NCI-H460 (cell line): ENCODE data around the gene CACNA1C. TPM values are rescaled to one million over a fixed set of nuclear protein-coding genes. Genes with fewer than 3 reads are reported as not detected.

Source experiments
- DNase-seq: peaks from one replicate; pipeline ENCODE4 v3.0.0-alpha.2; 2016; ENCODE audit warnings: low read depth; ENCODE audit errors: extremely low read depth
- total RNA-seq: library from RNA; depleted of rRNA; stranded (reverse); fragments of >200 nt; shearing (Covaris generic); gene quantifications from 2 replicates; pipeline ENCODE4 v1.2.3, GENCODE V29; 2014

The CACNA1C gene
- total RNA-seq, 1 experiment from 2014 or later = 0.37 TPM

- DNase-seq = peak; percentile 60
Observed at GRCh38 chr12:2034633-2035430, 18.0 kb upstream of the CACNA1C start.

DNA sequence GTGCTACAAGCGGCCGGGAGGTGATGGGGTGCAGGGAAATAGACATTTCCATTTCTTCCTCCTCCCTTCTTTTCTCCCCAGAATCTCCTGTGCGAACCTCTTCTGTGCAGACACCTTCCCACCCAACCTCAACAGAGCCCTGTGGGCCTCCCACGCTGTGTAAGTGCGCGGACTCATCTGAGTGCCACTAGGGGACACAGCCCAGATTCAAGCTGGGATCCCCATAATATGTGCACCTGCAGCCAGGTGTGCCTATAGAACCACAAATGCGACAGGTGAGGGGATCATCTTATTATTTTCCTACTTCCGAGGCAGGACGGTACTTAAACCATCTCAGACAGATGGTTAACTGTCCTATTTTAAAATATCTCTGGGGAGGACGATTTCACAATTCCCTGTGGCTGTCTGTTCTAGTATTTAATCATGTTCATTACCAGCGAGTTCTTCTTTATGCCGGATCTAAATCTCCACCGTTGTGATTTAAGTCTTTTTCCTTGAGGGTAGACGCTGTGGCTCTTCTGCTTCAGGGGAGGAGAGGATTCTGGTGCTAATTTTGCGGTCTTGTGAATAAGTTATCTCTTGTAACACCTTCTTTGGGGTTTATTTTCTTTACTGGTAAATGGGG is 17.2 kb upstream of the CACNA1C start:
- DNase-seq = no peak

- DNase-seq = no peak
Observed at GRCh38 chr12:2039034-2039433, 13.8 kb upstream of the CACNA1C start.

DNA sequence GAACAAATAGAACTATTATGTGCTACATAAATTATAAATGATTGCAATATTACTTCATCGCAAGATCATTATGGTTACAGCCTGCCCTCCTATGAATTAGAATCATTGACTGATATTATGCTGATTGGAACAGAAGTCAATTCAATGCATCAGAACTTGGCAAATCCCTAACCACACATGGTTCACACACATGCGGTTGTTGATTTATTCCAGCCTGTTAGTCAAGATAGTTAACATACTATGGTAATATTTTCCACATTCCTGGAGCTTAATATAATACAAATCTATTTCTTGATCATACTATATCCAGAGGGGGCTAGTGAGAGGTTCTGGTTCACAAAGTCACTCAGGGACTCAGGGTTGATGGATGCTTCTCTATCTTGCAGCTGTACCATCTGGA is 9.7 kb upstream of the CACNA1C start:
- no peak for DNase-seq

DNA sequence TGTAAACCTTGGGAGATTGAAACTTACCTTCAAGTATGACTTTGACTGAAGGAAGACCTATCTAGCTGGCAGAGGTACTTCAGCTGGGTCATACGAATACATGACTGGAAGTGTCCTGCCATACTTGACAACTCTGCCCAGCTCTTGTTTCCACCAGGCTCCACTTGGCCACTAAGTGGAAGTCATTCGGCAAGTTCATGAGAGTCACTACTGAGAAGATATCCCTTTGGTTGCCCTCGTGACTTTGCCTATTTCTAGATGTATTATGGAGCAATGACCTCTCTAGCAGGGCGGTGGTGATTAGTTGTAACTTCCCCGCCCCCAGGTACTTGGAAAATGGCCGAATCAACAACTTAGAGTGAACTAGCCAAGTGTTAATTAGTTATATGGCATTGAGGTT is 8.6 kb upstream of the CACNA1C start:
- DNase-seq = no peak

- DNase-seq = no peak
Observed at GRCh38 chr12:2046957-2047356, 5.8 kb upstream of the CACNA1C start.

DNA sequence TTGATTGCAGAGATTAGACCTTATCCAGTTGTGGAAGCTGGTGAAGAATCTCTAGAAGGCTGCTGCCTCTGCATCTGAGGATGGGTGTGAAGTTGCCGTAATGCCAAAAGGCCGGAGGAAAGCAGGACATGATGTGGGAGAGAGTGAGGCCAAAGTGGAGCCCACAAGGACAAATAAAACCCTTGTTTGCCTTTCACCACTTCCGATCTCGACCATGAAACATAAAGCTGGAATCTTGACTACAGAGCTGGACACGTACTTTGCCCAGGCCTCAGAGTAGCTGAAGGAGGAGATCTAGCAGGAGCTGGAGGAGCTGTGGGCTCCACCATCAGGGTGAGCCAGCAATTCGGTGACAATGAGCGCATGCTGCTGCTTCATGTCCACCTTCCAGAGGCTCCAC is 5.0 kb upstream of the CACNA1C start:
- no peak for DNase-seq

DNA sequence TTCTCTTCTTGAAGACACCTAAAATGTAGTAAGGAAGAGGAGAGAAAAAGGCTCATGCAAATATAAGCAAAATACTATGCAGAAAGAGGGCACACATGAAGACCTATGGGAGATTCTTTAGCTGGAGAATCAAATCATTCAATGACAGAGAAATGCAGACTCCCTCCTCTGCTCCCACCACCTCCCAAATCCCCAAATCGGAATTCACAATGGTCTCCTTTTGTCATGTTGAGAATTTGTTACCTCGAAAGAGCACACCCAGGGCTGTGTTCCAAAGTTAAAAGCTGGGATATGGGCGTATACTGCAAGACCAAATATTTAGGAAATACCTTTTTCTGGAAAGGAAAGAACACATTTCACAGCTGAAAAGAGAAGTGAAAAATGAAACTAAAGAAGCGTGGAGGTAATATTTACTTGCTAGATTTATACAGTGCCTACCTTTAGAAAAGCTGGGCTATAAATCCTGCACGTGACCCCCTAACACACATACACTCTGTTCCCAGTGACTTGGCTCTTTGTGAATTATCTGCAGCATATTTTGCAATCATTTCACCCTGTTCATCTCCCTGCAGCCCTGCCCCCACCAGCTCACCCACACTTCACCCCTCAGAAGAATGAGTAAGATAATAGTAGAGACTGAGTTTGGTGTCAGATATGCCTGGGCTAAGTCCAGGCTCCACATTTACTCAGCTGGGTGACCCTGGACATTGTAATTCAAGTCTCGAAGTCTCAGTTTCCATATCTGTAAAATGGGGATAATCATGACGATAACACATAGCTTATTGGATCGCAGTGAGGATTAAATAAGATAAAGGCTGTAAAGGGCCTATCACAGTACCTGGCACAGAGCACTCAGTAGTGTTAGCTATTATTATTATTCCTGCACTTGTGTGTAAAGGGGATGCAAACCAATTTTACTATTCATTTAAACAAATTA is 2.9 kb upstream of the CACNA1C start:
- no peak for DNase-seq

- no peak for DNase-seq
Observed at GRCh38 chr12:2051700-2052621, 826 bp upstream of the CACNA1C start.

DNA sequence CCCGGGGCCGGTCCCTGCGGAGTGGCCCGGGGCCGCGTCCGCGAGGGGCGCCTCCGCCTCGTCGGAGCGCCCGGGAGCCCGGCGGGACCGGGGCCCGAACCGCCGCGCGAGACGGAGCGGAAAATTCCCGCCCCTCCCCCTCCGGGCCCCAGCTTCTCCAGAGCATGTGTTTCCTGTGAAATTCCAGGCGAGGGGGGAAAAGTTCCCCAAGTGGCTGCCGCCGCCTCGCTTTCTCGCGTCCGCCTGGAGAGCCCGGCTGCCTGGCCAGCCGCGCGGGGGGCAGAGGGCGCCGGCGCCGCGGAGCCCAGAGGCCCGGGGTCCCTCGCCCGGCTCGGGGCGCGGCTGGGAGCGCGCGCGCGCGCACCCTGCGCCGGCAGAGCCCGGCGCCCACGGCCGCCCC is 904 bp downstream of the CACNA1C start:
- no peak for DNase-seq

- no peak for DNase-seq
Observed at GRCh38 chr12:2054091-2055018, 1.6 kb downstream of the CACNA1C start.

DNA sequence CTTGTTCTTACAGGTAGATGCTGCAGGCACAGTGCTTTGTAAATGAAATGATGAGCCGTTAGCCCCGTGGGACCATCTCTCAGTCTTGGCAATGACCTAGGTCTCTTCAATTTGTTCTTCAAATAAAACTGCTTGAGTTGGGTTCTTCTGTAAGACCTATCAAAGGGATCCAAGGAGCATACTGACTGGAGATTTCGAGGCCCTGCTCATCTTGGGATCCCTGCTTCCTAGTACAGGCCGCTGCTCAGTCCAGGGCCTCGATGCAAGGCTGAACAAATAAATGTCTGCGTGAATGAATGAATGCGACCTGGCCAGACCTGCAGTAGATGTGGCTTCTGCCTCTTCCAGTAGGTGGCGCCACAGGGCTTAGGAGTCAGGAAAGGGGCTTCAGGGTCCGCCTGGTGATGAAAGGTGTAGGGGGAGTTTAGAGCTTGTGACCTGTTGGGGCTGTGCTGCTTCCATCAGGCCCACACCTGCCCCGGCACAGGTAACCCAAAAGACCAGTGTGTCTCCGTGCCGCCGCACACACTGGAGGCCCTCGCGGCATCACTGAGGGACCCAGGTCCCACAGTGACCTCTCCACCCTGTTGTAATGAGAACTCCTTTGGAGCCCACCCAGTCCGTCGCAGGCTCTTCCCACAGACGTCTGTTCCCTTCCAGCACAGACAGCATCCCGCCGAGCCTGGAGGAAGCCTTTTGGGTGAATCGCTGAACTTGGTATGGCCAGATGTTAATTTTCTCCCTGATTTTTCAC is 4.4 kb downstream of the CACNA1C start:
- DNase-seq = peak; percentile 23

DNA sequence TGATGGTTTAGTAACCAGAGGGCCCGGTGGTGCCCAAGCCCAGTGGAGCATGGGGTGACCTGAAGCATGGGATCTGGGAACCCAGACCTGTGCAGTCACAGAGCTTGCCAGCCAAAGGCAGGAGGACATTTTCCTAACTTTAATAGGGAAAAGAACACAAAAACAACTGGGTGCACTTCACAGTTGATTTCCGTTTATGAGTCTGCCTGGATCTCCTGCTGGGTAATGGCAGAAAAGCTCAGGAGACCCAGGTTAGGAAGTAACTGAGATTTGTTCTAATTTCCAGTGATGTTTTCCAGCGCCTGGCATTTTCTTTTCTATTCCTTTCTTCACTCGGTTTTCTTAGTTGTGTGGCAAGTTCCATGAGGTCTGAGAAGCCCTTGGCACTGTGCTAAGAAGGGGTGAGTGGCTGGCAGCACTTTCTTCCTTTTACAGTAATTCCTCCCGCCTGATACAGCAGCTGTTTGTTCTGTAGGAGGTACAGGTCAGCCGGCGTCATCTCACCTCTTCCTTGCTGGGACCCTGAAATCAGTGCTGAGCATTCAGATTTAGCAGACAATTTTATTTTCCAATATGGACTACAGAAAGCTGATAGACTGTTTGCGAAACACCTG is 5.1 kb downstream of the CACNA1C start:
- no peak for DNase-seq

- DNase-seq = no peak
Observed at GRCh38 chr12:2058837-2059236, 6.0 kb downstream of the CACNA1C start.

GRCh38 chr12:2061402-2061801 is 8.6 kb downstream of the CACNA1C start:
- DNase-seq = no peak

GRCh38 chr12:2064071-2064507 is 11.3 kb downstream of the CACNA1C start:
- no peak for DNase-seq

GRCh38 chr12:2068653-2069052 is 15.9 kb downstream of the CACNA1C start:
- no peak for DNase-seq
